Activated CD8-positive, alpha-beta T cell treated with anti-CD3 and anti-CD28 coated beads for 36 hours (primary cell): Measurements from ENCODE around the gene ARPC2. TPM values are rescaled to one million over a fixed set of nuclear protein-coding genes. Genes with fewer than 3 reads are reported as not detected.
A peak's percentile ranks its signal among the peaks of the same experiment; 100 is the strongest.

Experiments
- ATAC-seq: fragments of 200-7000 bp; cut with Tn5 transposase; one replicate; pipeline ENCODE4 v1.10.0; 2021; ENCODE audit warnings: mild to moderate bottlenecking, moderate library complexity
- CTCF ChIA-PET: fragments of 350-600 bp; sonication (Branson Sonifier 250); formaldehyde crosslinking; loops from one replicate; lab custom pipeline; 2021; ENCODE audit warnings: antibody characterized with exemption; lab: Charles Lee
- POLR2A ChIA-PET: fragments of 350-600 bp; sonication (Branson Sonifier 250); formaldehyde crosslinking; loops from one replicate; lab custom pipeline; 2021; ENCODE audit warnings: antibody characterized with exemption; lab: Charles Lee
- DNase-seq: peaks from one replicate; pipeline ENCODE4 v3.0.0-alpha.2; 2020
- H3K27ac Mint-ChIP-seq: one replicate; pipeline ENCODE4 v1.8.0; 2021; ENCODE audit warnings: mild to moderate bottlenecking, mixed read lengths
- H3K27me3 Mint-ChIP-seq: one replicate; pipeline ENCODE4 v1.8.0; 2021; ENCODE audit warnings: mixed read lengths
- H3K36me3 Mint-ChIP-seq: one replicate; pipeline ENCODE4 v1.8.0; 2021; ENCODE audit warnings: low read depth, mixed read lengths
- H3K4me1 Mint-ChIP-seq: one replicate; pipeline ENCODE4 v1.8.0; 2021; ENCODE audit warnings: low read depth, mixed read lengths
- H3K4me3 Mint-ChIP-seq: one replicate; pipeline ENCODE4 v1.8.0; 2021; ENCODE audit warnings: mild to moderate bottlenecking, moderate library complexity, mixed read lengths
- H3K9me3 Mint-ChIP-seq: one replicate; pipeline ENCODE4 v1.8.0; 2021; ENCODE audit warnings: mixed read lengths
- CTCF ChIP-seq: fragments of 200-600 bp; IDR thresholded peaks from one replicate; pipeline ENCODE4 v1.8.0; 2022; ENCODE audit warnings: antibody characterized with exemption, mild to moderate bottlenecking
- intact Hi-C: fragments of 100-400 bp; cut with micrococcal nuclease; formaldehyde crosslinking; loops from one replicate; pipeline ENCODE4 v1.10.0; 2022
- total RNA-seq, 2 experiments: library from RNA; stranded (reverse); gene quantifications; one replicate each; pipeline ENCODE4 v1.2.3, GENCODE V29; 2021

ARPC2 gene
- total RNA-seq, 2 experiments from 2014 or later, result 636 to 644 TPM

GRCh38 chr2:218172845-218173244 is 44.1 kb upstream of the ARPC2 start:
- H3K4me1 Mint-ChIP-seq, result peaks cover 6% of the 10 kb centered on the region
- H3K27me3 Mint-ChIP-seq, result peaks cover 2% of the 10 kb centered on the region
- H3K27ac Mint-ChIP-seq, result no peak overlapping the region
- ChIA-PET CTCF (interaction anchor here (1.1 kb wide), 1 partner anchor 12 kb away, joined by 3 read pairs; no protein-coding TSS in a partner anchor), POLR2A (no interaction called here)
- TF ChIP-seq CTCF, result no peak
- no peaks in the 10 kb centered on the region for H3K36me3 Mint-ChIP-seq
- H3K9me3 Mint-ChIP-seq, result no peaks in the 10 kb centered on the region
- ATAC-seq (no peak), DNase-seq (no peak)
- no peak overlapping the region for H3K4me3 Mint-ChIP-seq
- intact Hi-C loops, result no loop called here

- Mint-ChIP-seq H3K4me1 (no peaks in the 10 kb centered on the region), H3K36me3 (no peaks in the 10 kb centered on the region), H3K4me3 (no peak overlapping the region), H3K27me3 (no peaks in the 10 kb centered on the region), H3K27ac (no peak overlapping the region), H3K9me3 (no peaks in the 10 kb centered on the region)
- DNase-seq, result no peak
- ChIA-PET POLR2A (no interaction called here), CTCF (interaction anchor here (1.1 to 1.4 kb wide), 2 partner anchors 11 to 91 kb away, joined by 3 to 4 read pairs; partner anchors contain the start of gene PNKD)
- ATAC-seq, result no peak
- intact Hi-C loops, result no loop called here
- no peak for TF ChIP-seq CTCF
These were observed 37.2 kb upstream of the ARPC2 start for GRCh38 chr2:218179782-218180181.

GRCh38 chr2:218180467-218181114 is 36.4 kb upstream of the ARPC2 start:
- ChIA-PET POLR2A (no interaction called here), CTCF (interaction anchor here (0.9 to 1.4 kb wide), 3 partner anchors 12 to 90 kb away, joined by 3 to 4 read pairs (median 3); partner anchors contain the start of gene PNKD)
- Mint-ChIP-seq H3K4me3 (no peak overlapping the region), H3K4me1 (no peaks in the 10 kb centered on the region), H3K27me3 (no peaks in the 10 kb centered on the region), H3K27ac (no peak overlapping the region), H3K36me3 (no peaks in the 10 kb centered on the region), H3K9me3 (no peaks in the 10 kb centered on the region)
- DNase-seq (no peak), ATAC-seq (no peak)
- intact Hi-C loops, result no loop called here
- TF ChIP-seq CTCF, result no peak

- H3K36me3 Mint-ChIP-seq, result no peaks in the 10 kb centered on the region
- no peak for ATAC-seq
- POLR2A ChIA-PET, result no interaction called here
- no peak for DNase-seq
- H3K27me3 Mint-ChIP-seq, result no peaks in the 10 kb centered on the region
- CTCF ChIA-PET, result interaction anchor here (1.3 to 5.2 kb wide), 2 partner anchors 11 to 16 kb away, joined by 3 to 23 read pairs; partner anchors contain the start of gene CXCR1
- no peak overlapping the region for H3K27ac Mint-ChIP-seq
- TF ChIP-seq CTCF, result no peak
- H3K4me1 Mint-ChIP-seq, result peaks cover 9% of the 10 kb centered on the region
- intact Hi-C loops, result no loop called here
- H3K4me3 Mint-ChIP-seq, result no peak overlapping the region
- no peaks in the 10 kb centered on the region for H3K9me3 Mint-ChIP-seq
These were observed 32.7 kb upstream of the ARPC2 start for GRCh38 chr2:218184331-218184730.

GRCh38 chr2:218186355-218186766 is 30.6 kb upstream of the ARPC2 start:
- Mint-ChIP-seq H3K4me3 (no peak overlapping the region), H3K27ac (peak overlapping the region; percentile 55)
- intact Hi-C loops, result loop anchor here (5.0 kb wide), 2 partner anchors 41 to 71 kb away; no protein-coding TSS in a partner anchor

More at GRCh38 chr2:218186355-218186766, 30.6 kb upstream of the ARPC2 start:
- TF ChIP-seq CTCF, result peak; percentile 86
- Mint-ChIP-seq H3K9me3 (no peaks in the 10 kb centered on the region), H3K4me1 (peaks cover 9% of the 10 kb centered on the region), H3K27me3 (no peaks in the 10 kb centered on the region), H3K36me3 (no peaks in the 10 kb centered on the region)
- ChIA-PET POLR2A (interaction anchor here (1.2 kb wide), 1 partner anchor 71 kb away, joined by 4 read pairs; no protein-coding TSS in a partner anchor), CTCF (interaction anchor here (1.3 to 5.2 kb wide), 5 partner anchors 18 to 86 kb away, joined by 4 to 23 read pairs (median 12); partner anchors contain the start of gene CXCR1)
- ATAC-seq (peak; percentile 98), DNase-seq (peak; percentile 89)
